Measurements from ENCODE around the gene RALA.

GRCh38 chr7:39618868-39619267 lies 4.5 kb upstream of the RALA start:
- TF ChIP-seq CTCF (conservative IDR thresholded peaks at IDR 0.05) (no peak), EZH2 (IDR thresholded peaks at IDR 0.05; ENCODE audit: low read depth) (no peak)
